Common myeloid progenitor, CD34-positive (primary cell): ENCODE measurements around the gene ZNF385B.

Experiments
- CTCF ChIA-PET: fragments of 350-600 bp; sonication (Branson Sonifier 250); formaldehyde crosslinking; loops from one replicate; lab custom pipeline; 2021; ENCODE audit warnings: antibody characterized with exemption; lab: Charles Lee
- POLR2A ChIA-PET: fragments of 350-600 bp; sonication (Branson Sonifier 250); formaldehyde crosslinking; loops from one replicate; lab custom pipeline; 2021; ENCODE audit warnings: antibody characterized with exemption; lab: Charles Lee
- DNase-seq, 3 donors: peaks; one replicate each; pipeline versions ENCODE4 v3.0.0 to v3.0.0-alpha.2; 2013
- H3K27ac ChIP-seq, 2 experiments: 1 replicate in 1 of 2; 2 replicates in 1 of 2; pipeline ENCODE4 v1.7.0; 2013; ENCODE audit warnings: inconsistent platforms in 2 of 2, low read length in 2 of 2, mild to moderate bottlenecking in 2 of 2, low read depth in 1 of 2, moderate library complexity in 1 of 2; ENCODE audit not compliant: severe bottlenecking in 2 of 2, insufficient read depth in 1 of 2, poor library complexity in 1 of 2
- H3K27me3 ChIP-seq, 5 experiments: replicated peaks in 2 of 5; 1 replicate in 3 of 5; 2 replicates in 2 of 5; pipeline versions ENCODE4 v1.6.1 to v1.7.0; 2013; ENCODE audit warnings: low read length in 4 of 5, mild to moderate bottlenecking in 2 of 5, moderate library complexity in 2 of 5, inconsistent platforms in 1 of 5; ENCODE audit not compliant: insufficient read depth in 5 of 5, control insufficient read depth in 4 of 5
- H3K36me3 ChIP-seq, 4 experiments: 1 replicate in 2 of 4; 2 replicates in 2 of 4; pipeline versions ENCODE4 v1.6.1 to v1.7.0; 2013; ENCODE audit warnings: low read length in 3 of 4, control low read depth in 1 of 4, mild to moderate bottlenecking in 1 of 4; ENCODE audit not compliant: control insufficient read depth in 4 of 4, insufficient read depth in 4 of 4
- H3K4me1 ChIP-seq, 4 experiments: 1 replicate in 3 of 4; 2 replicates in 1 of 4; pipeline versions ENCODE4 v1.6.1 to v1.7.1; 2013; ENCODE audit warnings: low read length in 3 of 4, mild to moderate bottlenecking in 3 of 4, control low read depth in 1 of 4, inconsistent platforms in 1 of 4, moderate library complexity in 1 of 4; ENCODE audit not compliant: control insufficient read depth in 4 of 4, insufficient read depth in 4 of 4; ENCODE audit errors: control extremely low read depth in 1 of 4
- H3K4me3 ChIP-seq, 7 experiments: 1 replicate in 4 of 7; 2 replicates in 3 of 7; pipeline versions ENCODE4 v1.5.1 to v1.7.0; 2013; ENCODE audit warnings: mild to moderate bottlenecking in 7 of 7, low read length in 6 of 7, moderate library complexity in 6 of 7, inconsistent platforms in 2 of 7, low read depth in 2 of 7, control low read depth in 1 of 7; ENCODE audit not compliant: insufficient read depth in 4 of 7, control insufficient read depth in 1 of 7; ENCODE audit errors: extremely low read depth in 1 of 7
- H3K9me3 ChIP-seq, 5 experiments: 1 replicate in 4 of 5; 2 replicates in 1 of 5; pipeline versions ENCODE4 v1.6.1 to v1.7.1; 2013; ENCODE audit warnings: low read length in 4 of 5, mild to moderate bottlenecking in 2 of 5, inconsistent platforms in 1 of 5, low read depth in 1 of 5, moderate library complexity in 1 of 5; ENCODE audit not compliant: control insufficient read depth in 4 of 5, insufficient read depth in 2 of 5; ENCODE audit errors: control extremely low read depth in 1 of 5
- WGBS: methylation state at CpG from one replicate; pipeline ENCODE4 v1.1.5; 2013; ENCODE audit not compliant: insufficient coverage; 5-methylcytosine and 5-hydroxymethylcytosine counted together

ZNF385B gene

GRCh38 chr2:179655627-179656026, 205.8 kb downstream of the ZNF385B start:
- no CpG with 5 or more reads among the region's 2 CpGs for WGBS
- Histone ChIP-seq H3K4me1 (no peaks in the 10 kb centered on the region), H3K4me3 (no peak overlapping the region), H3K9me3 (no peaks in the 10 kb centered on the region), H3K27ac (no peak overlapping the region), H3K27me3 (no peaks in the 10 kb centered on the region), H3K36me3 (no peaks in the 10 kb centered on the region)
- ChIA-PET CTCF (no interaction called here), POLR2A (no interaction called here)
- DNase-seq = no peak

GRCh38 chr2:179654806-179655205, 206.6 kb downstream of the ZNF385B start:
- no peak for DNase-seq
- WGBS = 80% methylated on average over 1 of the region's 2 CpGs
- POLR2A ChIA-PET = no interaction called here
- Histone ChIP-seq H3K27me3 (no peaks in the 10 kb centered on the region), H3K9me3 (no peaks in the 10 kb centered on the region), H3K4me3 (no peak overlapping the region), H3K4me1 (no peaks in the 10 kb centered on the region), H3K36me3 (no peaks in the 10 kb centered on the region), H3K27ac (no peak overlapping the region)
- CTCF ChIA-PET = no interaction called here

GRCh38 chr2:179652296-179652695, 209.1 kb downstream of the ZNF385B start:
- no peak for DNase-seq
- no peak overlapping the region for H3K27ac ChIP-seq
- peaks cover 0 to 2% (median 0%) of the 10 kb centered on the region in 5 experiments for H3K27me3 ChIP-seq
- no peaks in the 10 kb centered on the region for H3K9me3 ChIP-seq
- H3K4me1 ChIP-seq = no peaks in the 10 kb centered on the region
- no peaks in the 10 kb centered on the region for H3K36me3 ChIP-seq
- WGBS = no CpG with 5 or more reads among the region's 2 CpGs
- ChIA-PET CTCF (no interaction called here), POLR2A (no interaction called here)
- H3K4me3 ChIP-seq = no peak overlapping the region

- ChIA-PET POLR2A (no interaction called here), CTCF (no interaction called here)
- Histone ChIP-seq H3K4me1 (no peaks in the 10 kb centered on the region), H3K27ac (no peak overlapping the region), H3K9me3 (no peaks in the 10 kb centered on the region), H3K27me3 (peaks cover 0 to 2% (median 0%) of the 10 kb centered on the region in 5 experiments), H3K36me3 (no peaks in the 10 kb centered on the region), H3K4me3 (no peak overlapping the region)
- no peak for DNase-seq
Observed at GRCh38 chr2:179650420-179650819, 211.0 kb downstream of the ZNF385B start.

- Histone ChIP-seq H3K9me3 (no peaks in the 10 kb centered on the region), H3K36me3 (no peaks in the 10 kb centered on the region), H3K4me1 (no peaks in the 10 kb centered on the region), H3K27ac (no peak overlapping the region), H3K27me3 (peaks cover 0 to 2% (median 0%) of the 10 kb centered on the region in 5 experiments), H3K4me3 (no peak overlapping the region)
- 33% methylated on average over 1 of the region's 3 CpGs for WGBS
- POLR2A ChIA-PET = no interaction called here
- no peak for DNase-seq
- CTCF ChIA-PET = interaction anchor here (0.9 kb wide), 1 partner anchor 10 kb away, joined by 3 read pairs; no protein-coding TSS in a partner anchor
Observed at GRCh38 chr2:179646862-179647587, 214.4 kb downstream of the ZNF385B start.

GRCh38 chr2:179646173-179646769, 215.1 kb downstream of the ZNF385B start:
- ChIA-PET POLR2A (no interaction called here), CTCF (no interaction called here)
- Histone ChIP-seq H3K4me1 (no peaks in the 10 kb centered on the region), H3K4me3 (no peak overlapping the region), H3K9me3 (no peaks in the 10 kb centered on the region), H3K27me3 (peaks cover 0 to 2% (median 0%) of the 10 kb centered on the region in 5 experiments), H3K36me3 (no peaks in the 10 kb centered on the region), H3K27ac (no peak overlapping the region)
- no peak for DNase-seq
- 83% methylated on average over 1 of the region's 9 CpGs for WGBS

- no peak overlapping the region for H3K4me3 ChIP-seq
- no CpG with 5 or more reads among the region's 2 CpGs for WGBS
- no peaks in the 10 kb centered on the region for H3K36me3 ChIP-seq
- DNase-seq = no peak
- peaks cover 0 to 2% (median 0%) of the 10 kb centered on the region in 5 experiments for H3K27me3 ChIP-seq
- CTCF ChIA-PET = no interaction called here
- H3K27ac ChIP-seq = no peak overlapping the region
- POLR2A ChIA-PET = no interaction called here
- H3K4me1 ChIP-seq = no peaks in the 10 kb centered on the region
- no peaks in the 10 kb centered on the region for H3K9me3 ChIP-seq
Observed at GRCh38 chr2:179645047-179645446, 216.4 kb downstream of the ZNF385B start.
